ENCODE data around the gene HIP1R. TPM values are rescaled to one million over a fixed set of nuclear protein-coding genes. Genes with fewer than 3 reads are reported as not detected.

The HIP1R gene
- total and polyA plus RNA-seq, 8 donors, result 52.1 to 395 (median 89.8) TPM

DNA sequence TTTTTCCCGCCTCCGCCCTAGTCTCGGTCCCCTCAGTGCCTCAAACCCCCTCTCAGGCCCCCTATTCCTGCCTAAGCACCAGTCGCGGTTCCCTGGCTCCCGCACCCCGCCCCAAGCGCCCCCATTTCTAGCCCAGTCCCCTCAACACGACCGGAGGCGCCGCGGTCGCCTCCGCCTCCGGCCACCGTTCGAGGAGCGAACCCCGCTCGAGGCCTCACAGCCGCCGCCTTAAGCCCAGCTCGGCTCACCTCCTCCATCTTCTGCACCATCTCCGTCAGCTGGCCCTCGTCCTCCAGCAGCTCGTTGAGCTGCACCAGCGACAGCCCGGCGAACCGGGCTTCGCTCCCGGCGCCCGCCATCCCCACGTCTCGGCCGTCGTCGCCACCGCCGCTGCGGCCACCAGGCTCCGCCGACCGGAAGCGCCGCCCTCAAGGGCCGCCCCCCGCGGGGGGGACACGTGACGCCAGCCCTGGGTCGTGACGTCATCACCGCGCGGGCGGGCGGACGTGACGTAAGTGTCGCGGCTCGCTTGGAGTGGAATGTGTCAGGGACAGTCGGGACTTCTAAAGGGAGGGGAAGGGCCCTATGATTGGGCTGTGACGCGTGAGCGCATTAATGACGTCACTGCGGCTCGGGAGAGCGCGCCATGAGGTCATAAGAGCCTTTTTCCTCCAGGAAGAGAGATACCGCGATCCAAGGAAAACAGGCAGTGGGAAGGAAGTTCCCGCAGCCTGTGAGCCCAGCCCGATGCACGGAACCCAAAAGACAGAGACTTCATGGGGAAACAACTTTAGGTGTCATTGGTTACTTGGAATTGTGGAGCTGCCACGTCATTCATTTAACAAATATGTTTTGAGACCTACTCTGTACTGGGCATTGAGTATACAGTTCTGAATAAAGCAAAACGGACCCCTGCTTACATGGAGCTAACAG lies 60.7 kb downstream of the HIP1R start, which contains the start of gene VPS37B:
Gene VPS37B, minus strand, starts transcription at position 421 of the 933 bp plus-strand sequence. Its CDS starts 62 bp downstream, at position 359.
- intact Hi-C loops (cut with DNase I; ENCODE audit: low total_unique reads), result no loop called here
- peak; percentile 87 to 96 for DNase-seq
- peak within 1 kb of the TSS; percentile 94 to 99 (median 97) for H3K27ac ChIP-seq
- TF ChIP-seq POLR2A (IDR thresholded peaks at IDR 0.05) (peak in 1 of 4 donors; percentile 81), EP300 (IDR thresholded peaks at IDR 0.05) (peak; percentile 53), POLR2AphosphoS5 (IDR thresholded peaks at IDR 0.05) (peak; percentile 98 to 99 (median 98))
- TF ChIP-seq, protein P1, sequence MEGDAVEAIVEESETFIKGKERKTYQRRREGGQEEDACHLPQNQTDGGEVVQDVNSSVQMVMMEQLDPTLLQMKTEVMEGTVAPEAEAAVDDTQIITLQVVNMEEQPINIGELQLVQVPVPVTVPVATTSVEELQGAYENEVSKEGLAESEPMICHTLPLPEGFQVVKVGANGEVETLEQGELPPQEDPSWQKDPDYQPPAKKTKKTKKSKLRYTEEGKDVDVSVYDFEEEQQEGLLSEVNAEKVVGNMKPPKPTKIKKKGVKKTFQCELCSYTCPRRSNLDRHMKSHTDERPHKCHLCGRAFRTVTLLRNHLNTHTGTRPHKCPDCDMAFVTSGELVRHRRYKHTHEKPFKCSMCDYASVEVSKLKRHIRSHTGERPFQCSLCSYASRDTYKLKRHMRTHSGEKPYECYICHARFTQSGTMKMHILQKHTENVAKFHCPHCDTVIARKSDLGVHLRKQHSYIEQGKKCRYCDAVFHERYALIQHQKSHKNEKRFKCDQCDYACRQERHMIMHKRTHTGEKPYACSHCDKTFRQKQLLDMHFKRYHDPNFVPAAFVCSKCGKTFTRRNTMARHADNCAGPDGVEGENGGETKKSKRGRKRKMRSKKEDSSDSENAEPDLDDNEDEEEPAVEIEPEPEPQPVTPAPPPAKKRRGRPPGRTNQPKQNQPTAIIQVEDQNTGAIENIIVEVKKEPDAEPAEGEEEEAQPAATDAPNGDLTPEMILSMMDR (IDR thresholded peaks at IDR 0.05), result peak in 1 of 7 experiments; percentile 10
- H3K27me3 ChIP-seq, result no peaks in the 10 kb centered on the region
- H3K9me3 ChIP-seq, result no peaks in the 10 kb centered on the region
- H3K36me3 ChIP-seq, result no peaks in the 10 kb centered on the region
- peak within 1 kb of the TSS; percentile 62 to 97 (median 82) for H3K4me3 ChIP-seq
- 8 to 11% (median 9%) methylated on average over 48 to 81 of the region's 81 CpGs for WGBS, 5 donors
- H3K4me1 ChIP-seq, result peaks cover 40 to 64% (median 53%) of the 10 kb centered on the region in 4 donors

DNA sequence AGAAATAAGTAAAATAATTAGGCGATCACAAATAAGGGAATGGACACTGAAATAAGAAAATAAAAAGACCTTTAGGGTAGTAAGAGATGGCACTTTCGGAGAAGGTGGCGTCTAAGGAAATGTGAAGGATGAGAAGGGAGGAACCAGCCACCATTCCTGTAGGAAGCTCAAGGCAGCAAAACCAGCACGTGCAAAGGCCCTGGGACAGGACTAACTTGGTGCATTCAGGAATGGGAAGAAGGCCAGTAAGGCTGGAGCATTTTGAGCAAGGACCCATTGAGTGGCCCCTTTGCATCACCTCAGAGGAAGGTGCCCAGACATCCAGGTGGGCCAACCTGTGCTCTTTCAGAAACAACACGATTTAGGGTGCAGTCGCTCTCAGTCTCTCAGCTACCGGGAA lies 61.4 kb downstream of the HIP1R start:
- Histone ChIP-seq H3K4me3 (no peak overlapping the region), H3K4me1 (peaks cover 33 to 57% (median 46%) of the 10 kb centered on the region in 4 donors), H3K36me3 (no peaks in the 10 kb centered on the region), H3K9me3 (no peaks in the 10 kb centered on the region), H3K27me3 (no peaks in the 10 kb centered on the region), H3K27ac (peak overlapping the region in 4 of 5 donors; percentile 94 to 99 (median 97))
- DNase-seq, result no peak
- intact Hi-C loops (cut with DNase I; ENCODE audit: low total_unique reads), result no loop called here
- TF ChIP-seq POLR2A (IDR thresholded peaks at IDR 0.05), result no peak
- TF ChIP-seq EP300 (IDR thresholded peaks at IDR 0.05), result no peak
- TF ChIP-seq, protein P1 (IDR thresholded peaks at IDR 0.05), result no peak
- TF ChIP-seq POLR2AphosphoS5 (IDR thresholded peaks at IDR 0.05), result no peak
- 89 to 96% (median 95%) methylated on average over 7 of the region's 7 CpGs for WGBS, 5 donors

- H3K4me3 ChIP-seq, result no peak overlapping the region
- WGBS, 5 donors, result 90 to 97% (median 95%) methylated on average over 6 of the region's 6 CpGs
- H3K27ac ChIP-seq, result peak overlapping the region in 1 of 5 donors; percentile 24
- no peak for DNase-seq
- no peaks in the 10 kb centered on the region for H3K36me3 ChIP-seq
- intact Hi-C loops (cut with DNase I; ENCODE audit: low total_unique reads), result no loop called here
- TF ChIP-seq, protein P1 (IDR thresholded peaks at IDR 0.05), result no peak
- TF ChIP-seq POLR2A (IDR thresholded peaks at IDR 0.05), result no peak
- no peak for TF ChIP-seq EP300 (IDR thresholded peaks at IDR 0.05)
- no peak for TF ChIP-seq POLR2AphosphoS5 (IDR thresholded peaks at IDR 0.05)
- H3K4me1 ChIP-seq, result peaks cover 10 to 39% (median 28%) of the 10 kb centered on the region in 4 donors
- no peaks in the 10 kb centered on the region for H3K9me3 ChIP-seq
- no peaks in the 10 kb centered on the region for H3K27me3 ChIP-seq
These were observed 64.6 kb downstream of the HIP1R start for GRCh38 chr12:122899887-122900286.

- H3K36me3 ChIP-seq, result no peaks in the 10 kb centered on the region
- TF ChIP-seq POLR2A (IDR thresholded peaks at IDR 0.05), result no peak
- TF ChIP-seq POLR2AphosphoS5 (IDR thresholded peaks at IDR 0.05), result no peak
- TF ChIP-seq, protein P1 (IDR thresholded peaks at IDR 0.05), result no peak
- no peak for TF ChIP-seq EP300 (IDR thresholded peaks at IDR 0.05)
- intact Hi-C loops (cut with DNase I; ENCODE audit: low total_unique reads), result no loop called here
- DNase-seq, result no peak
- H3K4me3 ChIP-seq, result no peak overlapping the region
- no peaks in the 10 kb centered on the region for H3K27me3 ChIP-seq
- no peak overlapping the region for H3K27ac ChIP-seq
- 16 to 35% (median 25%) methylated on average over 10 of the region's 10 CpGs for WGBS, 5 donors
- H3K9me3 ChIP-seq, result no peaks in the 10 kb centered on the region
- peaks cover 9 to 24% (median 19%) of the 10 kb centered on the region in 4 donors for H3K4me1 ChIP-seq
These were observed 67.8 kb downstream of the HIP1R start for GRCh38 chr12:122902854-122903692.
